IPS-15b (cell line): ENCODE data around the gene GDF7.

Experiments used
- H3K27me3 ChIP-seq: one replicate; pipeline ENCODE4 v1.6.1; 2013; ENCODE audit warnings: low read length; ENCODE audit not compliant: control insufficient read depth, insufficient read depth
- H3K36me3 ChIP-seq: one replicate; pipeline ENCODE4 v1.6.1; 2013; ENCODE audit warnings: low read length; ENCODE audit not compliant: control insufficient read depth, insufficient read depth
- H3K4me1 ChIP-seq: one replicate; pipeline ENCODE4 v1.6.1; 2013; ENCODE audit warnings: mild to moderate bottlenecking, low read length; ENCODE audit not compliant: control insufficient read depth, insufficient read depth
- H3K4me3 ChIP-seq: one replicate; pipeline ENCODE4 v1.5.1; 2013; ENCODE audit warnings: low read depth, low read length
- H3K9ac ChIP-seq: one replicate; pipeline ENCODE4 v1.6.1; 2013; ENCODE audit warnings: low read depth, mild to moderate bottlenecking, low read length
- H3K9me3 ChIP-seq: one replicate; pipeline ENCODE4 v1.6.1; 2013; ENCODE audit warnings: mild to moderate bottlenecking, low read length; ENCODE audit not compliant: control insufficient read depth, insufficient read depth

The GDF7 gene

GRCh38 chr2:20674974-20675679 lies 8.2 kb downstream of the GDF7 start:
- no peak overlapping the region for H3K4me3 ChIP-seq
- peaks cover 15% of the 10 kb centered on the region for H3K4me1 ChIP-seq

GRCh38 chr2:20675701-20676352 lies 8.9 kb downstream of the GDF7 start:
- H3K4me1 ChIP-seq = peaks cover 15% of the 10 kb centered on the region
- no peaks in the 10 kb centered on the region for H3K9me3 ChIP-seq
- H3K9ac ChIP-seq = no peak overlapping the region
- no peak overlapping the region for H3K4me3 ChIP-seq
- H3K36me3 ChIP-seq = peaks cover 3% of the 10 kb centered on the region
- peaks cover 11% of the 10 kb centered on the region for H3K27me3 ChIP-seq

More at GRCh38 chr2:20674974-20675679, 8.2 kb downstream of the GDF7 start:
- Histone ChIP-seq H3K9ac (no peak overlapping the region), H3K36me3 (no peaks in the 10 kb centered on the region), H3K9me3 (no peaks in the 10 kb centered on the region), H3K27me3 (peaks cover 14% of the 10 kb centered on the region)

- Histone ChIP-seq H3K9ac (no peak overlapping the region), H3K4me1 (peaks cover 15% of the 10 kb centered on the region), H3K27me3 (peaks cover 5% of the 10 kb centered on the region), H3K9me3 (no peaks in the 10 kb centered on the region), H3K36me3 (peaks cover 3% of the 10 kb centered on the region), H3K4me3 (no peak overlapping the region)
Observed at GRCh38 chr2:20676353-20677215, 9.6 kb downstream of the GDF7 start.

- peaks cover 3% of the 10 kb centered on the region for H3K27me3 ChIP-seq
- H3K9ac ChIP-seq = no peak overlapping the region
- H3K4me1 ChIP-seq = peaks cover 12% of the 10 kb centered on the region
- no peak overlapping the region for H3K4me3 ChIP-seq
- H3K36me3 ChIP-seq = peaks cover 3% of the 10 kb centered on the region
- no peaks in the 10 kb centered on the region for H3K9me3 ChIP-seq
Observed at GRCh38 chr2:20677301-20678085, 10.5 kb downstream of the GDF7 start.

- no peak overlapping the region for H3K4me3 ChIP-seq
- H3K36me3 ChIP-seq = peaks cover 3% of the 10 kb centered on the region
- H3K9me3 ChIP-seq = no peaks in the 10 kb centered on the region
- H3K9ac ChIP-seq = no peak overlapping the region
- H3K27me3 ChIP-seq = peaks cover 3% of the 10 kb centered on the region
- H3K4me1 ChIP-seq = peaks cover 8% of the 10 kb centered on the region
Observed at GRCh38 chr2:20678086-20678395, 11.1 kb downstream of the GDF7 start.

GRCh38 chr2:20678780-20679179 lies 11.8 kb downstream of the GDF7 start:
- peaks cover 5% of the 10 kb centered on the region for H3K4me1 ChIP-seq
- no peak overlapping the region for H3K9ac ChIP-seq
- H3K9me3 ChIP-seq = no peaks in the 10 kb centered on the region
- peaks cover 3% of the 10 kb centered on the region for H3K27me3 ChIP-seq
- H3K4me3 ChIP-seq = no peak overlapping the region
- peaks cover 3% of the 10 kb centered on the region for H3K36me3 ChIP-seq

GRCh38 chr2:20680744-20681375 lies 13.9 kb downstream of the GDF7 start:
- Histone ChIP-seq H3K36me3 (peaks cover 3% of the 10 kb centered on the region), H3K4me1 (peaks cover 2% of the 10 kb centered on the region), H3K4me3 (no peak overlapping the region), H3K27me3 (no peaks in the 10 kb centered on the region), H3K9me3 (no peaks in the 10 kb centered on the region), H3K9ac (no peak overlapping the region)

- Histone ChIP-seq H3K9ac (no peak overlapping the region), H3K4me1 (no peaks in the 10 kb centered on the region), H3K27me3 (no peaks in the 10 kb centered on the region), H3K9me3 (no peaks in the 10 kb centered on the region), H3K4me3 (no peak overlapping the region), H3K36me3 (peaks cover 3% of the 10 kb centered on the region)
Observed at GRCh38 chr2:20682167-20682920, 15.4 kb downstream of the GDF7 start.

- H3K4me1 ChIP-seq = no peaks in the 10 kb centered on the region
- no peaks in the 10 kb centered on the region for H3K27me3 ChIP-seq
- H3K4me3 ChIP-seq = no peak overlapping the region
- no peak overlapping the region for H3K9ac ChIP-seq
- no peaks in the 10 kb centered on the region for H3K9me3 ChIP-seq
- H3K36me3 ChIP-seq = peaks cover 3% of the 10 kb centered on the region
Observed at GRCh38 chr2:20684581-20685063, 17.7 kb downstream of the GDF7 start.

- Histone ChIP-seq H3K9ac (no peak overlapping the region), H3K27me3 (no peaks in the 10 kb centered on the region), H3K4me1 (no peaks in the 10 kb centered on the region), H3K9me3 (no peaks in the 10 kb centered on the region), H3K36me3 (no peaks in the 10 kb centered on the region), H3K4me3 (no peak overlapping the region)
Observed at GRCh38 chr2:20687260-20687832, 20.4 kb downstream of the GDF7 start.
